B cell (primary cell): ENCODE results near the gene DPP4. TPM values are rescaled to one million over a fixed set of nuclear protein-coding genes. Genes with fewer than 3 reads are reported as not detected.

Experiments
- ATAC-seq: fragments of 200-7000 bp; cut with Tn5 transposase; one replicate; pipeline ENCODE4 v1.10.0; 2021; ENCODE audit warnings: low read depth, mild to moderate bottlenecking, moderate number of reproducible peaks, moderate library complexity
- CTCF ChIA-PET: fragments of 350-600 bp; sonication (Branson Sonifier 250); formaldehyde crosslinking; loops from one replicate; lab custom pipeline; 2021; ENCODE audit warnings: antibody characterized with exemption, inconsistent platforms; lab: Charles Lee
- POLR2A ChIA-PET: fragments of 350-600 bp; sonication (Branson Sonifier 250); formaldehyde crosslinking; loops from one replicate; lab custom pipeline; 2021; ENCODE audit warnings: antibody characterized with exemption; lab: Charles Lee
- DNase-seq: peaks from one replicate; pipeline ENCODE4 v3.0.0; 2013
- H2AFZ ChIP-seq: 2 replicates; pipeline ENCODE4 v1.6.1; 2012; ENCODE audit warnings: mild to moderate bottlenecking, low read depth, low read length; ENCODE audit not compliant: insufficient read depth, poor library complexity, severe bottlenecking
- H3K27ac ChIP-seq, 2 donors: 1 replicate in 1 of 2; 2 replicates in 1 of 2; pipeline ENCODE4 v1.5.1; 2012 to 2013; ENCODE audit warnings: low read length in 2 of 2, mild to moderate bottlenecking in 2 of 2, moderate library complexity in 1 of 2
- H3K27me3 ChIP-seq, 4 experiments: fragments of 200-600 bp in 1 of 4; sonication (generic) in 1 of 4; replicated peaks in 1 of 4; 1 replicate in 2 of 4; 2 replicates in 2 of 4; pipeline versions ENCODE4 v1.6.1 to v1.7.0; 2013 to 2016; ENCODE audit warnings: low read length in 3 of 4, mild to moderate bottlenecking in 2 of 4, mixed read lengths in 1 of 4, moderate library complexity in 1 of 4; ENCODE audit not compliant: insufficient read depth in 4 of 4, control insufficient read depth in 3 of 4; ENCODE audit errors: control extremely low read depth in 1 of 4
- H3K36me3 ChIP-seq, 2 experiments: replicated peaks in 1 of 2; 1 replicate in 1 of 2; 2 replicates in 1 of 2; pipeline versions ENCODE4 v1.6.1 to v1.7.1; 2013; ENCODE audit warnings: low read length in 1 of 2; ENCODE audit not compliant: insufficient read depth in 2 of 2, control insufficient read depth in 1 of 2; ENCODE audit errors: control extremely low read depth in 1 of 2, extremely low read depth in 1 of 2
- H3K4me1 ChIP-seq, 2 donors: fragments of 200-600 bp in 1 of 2; sonication (generic) in 1 of 2; 1 replicate in 1 of 2; 2 replicates in 1 of 2; pipeline versions ENCODE4 v1.5.1 to v1.6.1; 2013 to 2017; ENCODE audit warnings: low read length in 2 of 2; ENCODE audit not compliant: control insufficient read depth in 2 of 2, insufficient read depth in 2 of 2
- H3K4me2 ChIP-seq: replicated peaks from 2 replicates; pipeline ENCODE3; 2012; ENCODE audit warnings: mild to moderate bottlenecking, low read depth, low read length; ENCODE audit not compliant: poor library complexity, severe bottlenecking
- H3K4me3 ChIP-seq, 5 experiments: fragments of 200-600 bp in 1 of 5; sonication (generic) in 1 of 5; 1 replicate in 3 of 5; 2 replicates in 2 of 5; pipeline versions ENCODE4 v1.5.1 to v1.7.0; 2011 to 2016; ENCODE audit warnings: low read length in 4 of 5, mild to moderate bottlenecking in 4 of 5, low read depth in 2 of 5, control low read depth in 1 of 5, moderate library complexity in 1 of 5; ENCODE audit not compliant: insufficient read depth in 1 of 5; ENCODE audit errors: control extremely low read depth in 1 of 5, extremely low read depth in 1 of 5
- H3K79me2 ChIP-seq: fragments of 200-600 bp; sonication (generic); one replicate; pipeline ENCODE4 v1.6.0; 2016; ENCODE audit warnings: low read length; ENCODE audit not compliant: control insufficient read depth, insufficient read depth
- H3K9ac ChIP-seq: fragments of 200-600 bp; sonication (generic); 2 replicates; pipeline ENCODE4 v1.6.1; 2017; ENCODE audit warnings: mild to moderate bottlenecking, low read length, moderate library complexity
- H3K9me3 ChIP-seq, 3 donors: one replicate each; pipeline versions ENCODE4 v1.6.1 to v1.7.1; 2013; ENCODE audit warnings: low read length in 2 of 3; ENCODE audit not compliant: control insufficient read depth in 2 of 3, insufficient read depth in 1 of 3; ENCODE audit errors: control extremely low read depth in 1 of 3
- H4K20me1 ChIP-seq: 2 replicates; pipeline ENCODE4 v1.6.0; 2012; ENCODE audit warnings: mild to moderate bottlenecking, low read length; ENCODE audit not compliant: insufficient read depth, control insufficient read depth, poor library complexity, severe bottlenecking
- H3K27ac Mint-ChIP-seq: one replicate; pipeline ENCODE4 v1.8.0; 2021; ENCODE audit warnings: mixed read lengths
- H3K27me3 Mint-ChIP-seq: one replicate; pipeline ENCODE4 v1.8.0; 2021; ENCODE audit warnings: mixed read lengths
- H3K4me1 Mint-ChIP-seq: one replicate; pipeline ENCODE4 v1.8.0; 2021; ENCODE audit warnings: mixed read lengths
- H3K4me3 Mint-ChIP-seq: one replicate; pipeline ENCODE4 v1.8.0; 2021; ENCODE audit warnings: mixed read lengths
- H3K9me3 Mint-ChIP-seq: one replicate; pipeline ENCODE4 v1.8.0; 2022; ENCODE audit warnings: mixed read lengths; ENCODE audit not compliant: insufficient read depth
- CTCF ChIP-seq: fragments of 200-600 bp; IDR thresholded peaks from one replicate; pipeline ENCODE4 v1.8.0; 2022; ENCODE audit warnings: antibody characterized with exemption, mild to moderate bottlenecking
- EZH2 ChIP-seq: IDR thresholded peaks from 2 replicates; pipeline ENCODE4 v1.6.1; 2012; ENCODE audit warnings: borderline replicate concordance, low read depth, mild to moderate bottlenecking, moderate library complexity, low read length; ENCODE audit not compliant: insufficient read depth, poor library complexity, severe bottlenecking
- WGBS: methylation state at CpG from one replicate; pipeline ENCODE4 v1.1.5; 2013; ENCODE audit warnings: missing lambda C conversion rate; ENCODE audit not compliant: insufficient coverage; 5-methylcytosine and 5-hydroxymethylcytosine counted together
- intact Hi-C: fragments of 100-400 bp; cut with micrococcal nuclease; formaldehyde crosslinking; loops from one replicate; pipeline ENCODE4 v1.10.0; 2022
- polyA plus RNA-seq: library from polyadenylated mRNA; depleted of rRNA; stranded (reverse); fragments of >200 nt; gene quantifications from 2 replicates; pipeline ENCODE4 v1.2.3, GENCODE V29; 2012
- total RNA-seq, 2 donors: library from RNA; stranded (reverse); fragments of 120-200 nt in 1 of 2; gene quantifications; 1 replicate in 1 of 2; 2 replicates in 1 of 2; pipeline versions ENCODE4 v1.2.3 to v1.2.4, GENCODE V29; 2013 to 2022

DPP4 gene
- total and polyA plus RNA-seq, 2 donors (not counting 1 experiment from before 2014, with no cell fraction given), result 0.18 to 1.2 TPM

GRCh38 chr2:162012565-162013058 is 61.4 kb downstream of the DPP4 start:
- H3K4me3 ChIP-seq, result no peak overlapping the region
- H2AFZ ChIP-seq, result no peak overlapping the region
- H3K4me1 Mint-ChIP-seq, result peaks cover 3% of the 10 kb centered on the region

More at GRCh38 chr2:162012565-162013058, 61.4 kb downstream of the DPP4 start:
- no peak for ATAC-seq
- Histone ChIP-seq H3K4me1 (no peaks in the 10 kb centered on the region), H3K79me2 (no peaks in the 10 kb centered on the region), H3K4me2 (no peak overlapping the region), H3K9me3 (no peaks in the 10 kb centered on the region), H3K27ac (no peak overlapping the region), H3K27me3 (no peaks in the 10 kb centered on the region), H4K20me1 (no peaks in the 10 kb centered on the region), H3K36me3 (no peaks in the 10 kb centered on the region), H3K9ac (no peak overlapping the region)
- Mint-ChIP-seq H3K27me3 (peaks cover 10% of the 10 kb centered on the region), H3K9me3 (no peaks in the 10 kb centered on the region), H3K4me3 (no peak overlapping the region), H3K27ac (no peak overlapping the region)
- CTCF ChIA-PET, result interaction anchor here (1.3 kb wide), 1 partner anchor 113 kb away, joined by 5 read pairs; no protein-coding TSS in a partner anchor
- TF ChIP-seq CTCF (no peak), EZH2 (no peak)
- no CpG with 5 or more reads among the region's 2 CpGs for WGBS
- POLR2A ChIA-PET, result no interaction called here
- intact Hi-C loops, result no loop called here
- no peak for DNase-seq
